ENCODE results near the gene ARL2BP. TPM values are rescaled to one million over a fixed set of nuclear protein-coding genes. Genes with fewer than 3 reads are reported as not detected.

ARL2BP gene
- total RNA-seq, 2 experiments from 2014 or later: 26.6 to 31.2 TPM

GRCh38 chr16:57239107-57239506 is 6.0 kb upstream of the ARL2BP start:
- H3K9me2 ChIP-seq (ENCODE audit: insufficient read depth, low read length): no peaks in the 10 kb centered on the region
- no peak overlapping the region for H3K4me2 ChIP-seq (ENCODE audit: low read length)
- TF ChIP-seq CTCF (conservative IDR thresholded peaks at IDR 0.05; ENCODE audit: low read length) (no peak), EZH2phosphoT487 (IDR thresholded peaks at IDR 0.05; ENCODE audit: borderline replicate concordance, low read depth, low read length) (no peak)
- TSS peak; percentile 49 for BruUV-seq (replicated peaks)
- intact Hi-C loops (cut with micrococcal nuclease; ENCODE audit: unreplicated experiment): no loop called here
- peaks cover 41% of the 10 kb centered on the region for H3K4me1 ChIP-seq (ENCODE audit: insufficient read depth, low read length, poor library complexity, severe bottlenecking)
- no peaks in the 10 kb centered on the region; the same call in 1 of the 2 replicates for H3K9me3 ChIP-seq (ENCODE audit: low read length)
- H4K20me1 ChIP-seq (ENCODE audit: insufficient read depth, low read length): no peaks in the 10 kb centered on the region
- H3K79me2 ChIP-seq (ENCODE audit: insufficient read depth, low read depth, low read length): no peaks in the 10 kb centered on the region
- ChIA-PET POLR2A (no interaction called here), CTCF (ENCODE audit: unreplicated experiment) (no interaction called here)
- DNase-seq (ENCODE audit: low spot score): no peak
- no peak overlapping the region for H2AFZ ChIP-seq (ENCODE audit: low read length)
- H3K36me3 ChIP-seq (ENCODE audit: insufficient read depth, low read length): peaks cover 51% of the 10 kb centered on the region
- no peak overlapping the region for H3K4me3 ChIP-seq (ENCODE audit: low read depth, low read length, poor library complexity, severe bottlenecking)
- H3K27ac ChIP-seq (ENCODE audit: low read depth, low read length, poor library complexity, severe bottlenecking): no peak overlapping the region

GRCh38 chr16:57240851-57241250 is 4.2 kb upstream of the ARL2BP start:
- H4K20me1 ChIP-seq (ENCODE audit: insufficient read depth, low read length): no peaks in the 10 kb centered on the region
- H3K79me2 ChIP-seq (ENCODE audit: insufficient read depth, low read depth, low read length): no peaks in the 10 kb centered on the region
- CTCF ChIA-PET (ENCODE audit: unreplicated experiment): no interaction called here
- H3K9me3 ChIP-seq (ENCODE audit: low read length): no peaks in the 10 kb centered on the region; the same call in 1 of the 2 replicates
- no TSS peak for BruUV-seq (replicated peaks)
- no peaks in the 10 kb centered on the region for H3K9me2 ChIP-seq (ENCODE audit: insufficient read depth, low read length)
- H3K4me3 ChIP-seq (ENCODE audit: low read depth, low read length, poor library complexity, severe bottlenecking): no peak overlapping the region
- peaks cover 33% of the 10 kb centered on the region for H3K4me1 ChIP-seq (ENCODE audit: insufficient read depth, low read length, poor library complexity, severe bottlenecking)
- intact Hi-C loops (cut with micrococcal nuclease; ENCODE audit: unreplicated experiment): no loop called here
- POLR2A ChIA-PET: interaction anchor here (0.6 to 1.3 kb wide), 4 partner anchors 55 to 82 kb away, joined by 3 to 5 read pairs (median 3); partner anchors contain the start of gene PSME3IP1
- no peak for TF ChIP-seq EZH2phosphoT487 (IDR thresholded peaks at IDR 0.05; ENCODE audit: borderline replicate concordance, low read depth, low read length)
- TF ChIP-seq CTCF (conservative IDR thresholded peaks at IDR 0.05; ENCODE audit: low read length): no peak
- peaks cover 39% of the 10 kb centered on the region for H3K36me3 ChIP-seq (ENCODE audit: insufficient read depth, low read length)
- no peak overlapping the region for H2AFZ ChIP-seq (ENCODE audit: low read length)
- peak; percentile 65 for DNase-seq (ENCODE audit: low spot score)
- peak overlapping the region; percentile 44 for H3K4me2 ChIP-seq (ENCODE audit: low read length)
- peak overlapping the region; percentile 27 for H3K27ac ChIP-seq (ENCODE audit: low read depth, low read length, poor library complexity, severe bottlenecking)

- intact Hi-C loops (cut with micrococcal nuclease; ENCODE audit: unreplicated experiment): no loop called here
- Histone ChIP-seq H3K9me3 (ENCODE audit: low read length) (no peaks in the 10 kb centered on the region), H3K4me3 (ENCODE audit: low read depth, low read length, poor library complexity, severe bottlenecking) (no peak overlapping the region), H3K36me3 (ENCODE audit: insufficient read depth, low read length) (peaks cover 29% of the 10 kb centered on the region), H4K20me1 (ENCODE audit: insufficient read depth, low read length) (no peaks in the 10 kb centered on the region), H3K4me2 (ENCODE audit: low read length) (no peak overlapping the region), H3K27ac (ENCODE audit: low read depth, low read length, poor library complexity, severe bottlenecking) (no peak overlapping the region), H2AFZ (ENCODE audit: low read length) (no peak overlapping the region), H3K9me2 (ENCODE audit: insufficient read depth, low read length) (no peaks in the 10 kb centered on the region), H3K4me1 (ENCODE audit: insufficient read depth, low read length, poor library complexity, severe bottlenecking) (peaks cover 31% of the 10 kb centered on the region), H3K79me2 (ENCODE audit: insufficient read depth, low read depth, low read length) (no peaks in the 10 kb centered on the region)
- ChIA-PET CTCF (ENCODE audit: unreplicated experiment) (no interaction called here), POLR2A (no interaction called here)
- BruUV-seq (replicated peaks): no TSS peak
- no peak for DNase-seq (ENCODE audit: low spot score)
- TF ChIP-seq EZH2phosphoT487 (IDR thresholded peaks at IDR 0.05; ENCODE audit: borderline replicate concordance, low read depth, low read length): no peak
- no peak for TF ChIP-seq CTCF (conservative IDR thresholded peaks at IDR 0.05; ENCODE audit: low read length)
Measured at GRCh38 chr16:57242650-57243049, 2.4 kb upstream of the ARL2BP start.

Measured in OCI-LY7 (cell line).